ENCODE measurements around the gene PTPRM. TPM values are rescaled to one million over a fixed set of nuclear protein-coding genes. Genes with fewer than 3 reads are reported as not detected.

The PTPRM gene
- total RNA-seq, 1 experiment from 2014 or later = 6.2 TPM

GRCh38 chr18:8133888-8134287 is 566.8 kb downstream of the PTPRM start:
- Histone ChIP-seq H3K4me1 (ENCODE audit: insufficient read depth, low read length) (no peaks in the 10 kb centered on the region), H3T11ph (ENCODE audit: low read length) (no peak overlapping the region), H2BK20ac (ENCODE audit: low read depth, low read length, poor library complexity, severe bottlenecking) (no peak overlapping the region), H3K23me2 (ENCODE audit: insufficient read length, low read depth, low read length, poor library complexity, severe bottlenecking) (no peaks in the 10 kb centered on the region), H3K9ac (ENCODE audit: extremely low read depth, insufficient read length, low read length) (no peak overlapping the region), H3K9me3 (ENCODE audit: control insufficient read depth, low read depth, low read length) (no peaks in the 10 kb centered on the region), H3K4me2 (ENCODE audit: insufficient read depth, insufficient read length, low read length) (no peak overlapping the region), H2AFZ (ENCODE audit: low read length) (no peak overlapping the region), H3K79me2 (ENCODE audit: insufficient read depth, low read length) (no peaks in the 10 kb centered on the region), H2AK5ac (ENCODE audit: insufficient read length, low read length) (no peak overlapping the region), H3K4ac (ENCODE audit: low read depth, low read length) (no peak overlapping the region), H2BK5ac (ENCODE audit: insufficient read length, low read length) (no peak overlapping the region), H3K18ac (ENCODE audit: insufficient read length, low read depth, low read length) (no peak overlapping the region), H3K27ac (ENCODE audit: insufficient read length, low read depth, low read length) (no peak overlapping the region), H2BK12ac (ENCODE audit: insufficient read length, low read depth, low read length) (no peak overlapping the region), H4K91ac (ENCODE audit: insufficient read length, low read depth, low read length) (no peak overlapping the region), H2BK15ac (ENCODE audit: low read depth, low read length) (no peak overlapping the region), H3K23ac (ENCODE audit: insufficient read length, low read depth, low read length) (no peak overlapping the region), H3K56ac (ENCODE audit: insufficient read length, low read depth, low read length) (no peak overlapping the region), H3K14ac (ENCODE audit: insufficient read depth, low read length) (no peak overlapping the region), H4K5ac (ENCODE audit: insufficient read length, low read depth, low read length) (no peak overlapping the region), H4K20me1 (ENCODE audit: control insufficient read depth, insufficient read depth, insufficient read length) (no peaks in the 10 kb centered on the region), H3K27me3 (ENCODE audit: insufficient read depth, low read length) (no peaks in the 10 kb centered on the region), H4K8ac (replicated peaks; ENCODE audit: insufficient read length, low read depth, low read length) (no peak overlapping the region), H2BK120ac (ENCODE audit: low read depth, low read length, poor library complexity, severe bottlenecking) (no peak overlapping the region), H3K79me1 (ENCODE audit: insufficient read depth, low read depth, low read length, poor library complexity, severe bottlenecking) (no peaks in the 10 kb centered on the region)
- H3K4me1 Mint-ChIP-seq = no peaks in the 10 kb centered on the region
- H3K27me3 Mint-ChIP-seq (ENCODE audit: low read depth) = peaks cover 1% of the 10 kb centered on the region; the same call in 1 of the 2 replicates
- H3K36me3 Mint-ChIP-seq (ENCODE audit: insufficient read depth in 1 of 3, low read depth in 3 of 3) = no peaks in the 10 kb centered on the region; a peak in 1 of 7 replicates
- peaks cover 0 to 3% of the 10 kb centered on the region in 2 experiments; a peak in 2 of 5 replicates for H3K9me3 Mint-ChIP-seq
- no peak overlapping the region for H3K4me3 Mint-ChIP-seq
- no peak overlapping the region for H3K27ac Mint-ChIP-seq
- TF ChIP-seq CTCF (conservative IDR thresholded peaks at IDR 0.05) = no peak
- WGBS (ENCODE audit: extremely low coverage, insufficient read length, low lambda C conversion rate) = no CpG with 5 or more reads among the region's 1 CpG
- DNase-seq = no peak
